K562 (cell line): ENCODE results near the gene HSPB1. TPM values are rescaled to one million over a fixed set of nuclear protein-coding genes. Genes with fewer than 3 reads are reported as not detected.

Source experiments
- ARHGAP35 ChIP-seq: fragments of 450-650 bp; IDR thresholded peaks from 2 replicates; pipeline ENCODE4 v1.6.1; 2018; ENCODE audit not compliant: partially characterized antibody
- CBFA2T3 ChIP-seq: fragments of 450-650 bp; IDR thresholded peaks from 2 replicates; pipeline ENCODE4 v1.6.1; 2017
- CCNT2 ChIP-seq: IDR thresholded peaks from 2 replicates; pipeline ENCODE4 v1.6.1; 2011; ENCODE audit warnings: borderline replicate concordance, low read depth, mild to moderate bottlenecking, moderate library complexity, mixed read lengths, low read length; ENCODE audit not compliant: insufficient read length; ENCODE audit errors: extremely low read depth
- DPF2 ChIP-seq: fragments of 450-650 bp; IDR thresholded peaks from 2 replicates; pipeline ENCODE4 v1.6.1; 2016
- ELF2 ChIP-seq: fragments of 250-450 bp; sonication (Bioruptor Pico); IDR thresholded peaks from 2 replicates; pipeline ENCODE4 v1.5.0; 2021; ENCODE audit warnings: mild to moderate bottlenecking
- ETV1 ChIP-seq: fragments of 450-650 bp; conservative IDR thresholded peaks from 2 replicates; pipeline ENCODE4 v1.6.1; 2016; ENCODE audit warnings: missing genetic modification characterization, control low read depth, low read depth, missing compliant biosample characterization
- ETV5 ChIP-seq: sonication (generic); formaldehyde crosslinking; IDR thresholded peaks from 2 replicates; pipeline ENCODE4 v1.4.0; 2020; ENCODE audit warnings: low read depth, mild to moderate bottlenecking, missing genetic modification reagents
- EWSR1 ChIP-seq: fragments of 450-650 bp; IDR thresholded peaks from 2 replicates; pipeline ENCODE4 v1.6.1; 2018; ENCODE audit warnings: borderline replicate concordance, mild to moderate bottlenecking, low read depth, moderate library complexity; ENCODE audit not compliant: partially characterized antibody
- HCFC1 ChIP-seq: IDR thresholded peaks from 2 replicates; pipeline ENCODE4 v1.6.1; 2012; ENCODE audit warnings: low read depth, low read length, improper control_type of control experiment
- HMBOX1 ChIP-seq: sonication (generic); IDR thresholded peaks from 2 replicates; pipeline ENCODE4 v1.6.1; 2016
- LCOR ChIP-seq: sonication (generic); formaldehyde crosslinking; IDR thresholded peaks from 2 replicates; pipeline ENCODE4 v1.8.0; 2022; ENCODE audit warnings: mild to moderate bottlenecking, missing genetic modification reagents
- MEF2A ChIP-seq: IDR thresholded peaks from 2 replicates; pipeline ENCODE4 v1.6.1; 2011; ENCODE audit warnings: low read depth, mild to moderate bottlenecking, low read length, moderate library complexity; ENCODE audit not compliant: control insufficient read depth
- MLLT1 ChIP-seq, 2 experiments: fragments of 450-650 bp; IDR thresholded peaks; 2 replicates each; pipeline ENCODE4 v1.6.1; 2016
- NFRKB ChIP-seq: fragments of 450-650 bp; IDR thresholded peaks from 2 replicates; pipeline ENCODE4 v1.6.1; 2016; ENCODE audit warnings: low read depth
- RB1 ChIP-seq: fragments of 450-650 bp; IDR thresholded peaks from 2 replicates; pipeline ENCODE4 v1.6.1; 2017; ENCODE audit warnings: low read depth, mild to moderate bottlenecking
- RUNX1 ChIP-seq: sonication (generic); IDR thresholded peaks from 2 replicates; pipeline ENCODE4 v1.6.1; 2016; ENCODE audit warnings: antibody characterized with exemption, low read depth
- TAL1 ChIP-seq: fragments of 450-650 bp; IDR thresholded peaks from 2 replicates; pipeline ENCODE4 v1.6.1; 2016; ENCODE audit warnings: mild to moderate bottlenecking
- TCF3 ChIP-seq: sonication (generic); formaldehyde crosslinking; IDR thresholded peaks from 2 replicates; pipeline ENCODE4 v1.4.0; 2020; ENCODE audit warnings: mild to moderate bottlenecking, missing genetic modification reagents
- TEAD4 ChIP-seq, 2 experiments: sonication (generic) in 1 of 2; formaldehyde crosslinking in 1 of 2; IDR thresholded peaks; 2 replicates each; pipeline versions ENCODE4 v1.6.1 to v1.8.0; 2012 to 2022; ENCODE audit warnings: borderline replicate concordance in 1 of 2, inconsistent platforms in 1 of 2, low read length in 1 of 2, mild to moderate bottlenecking in 1 of 2, missing genetic modification reagents in 1 of 2
- VEZF1 ChIP-seq: fragments of 200-800 bp; sonication (Bioruptor generic); IDR thresholded peaks from 2 replicates; pipeline ENCODE4 v1.6.1; 2017; ENCODE audit warnings: missing genetic modification characterization, missing compliant biosample characterization
- ZBTB49 ChIP-seq: sonication (generic); formaldehyde crosslinking; IDR thresholded peaks from 2 replicates; pipeline ENCODE4 v1.8.0; 2022; ENCODE audit warnings: missing genetic modification reagents, mild to moderate bottlenecking, borderline replicate concordance
- ZNF740 ChIP-seq, 3 experiments: fragments of 200-800 bp in 1 of 3; sonication (Bioruptor generic) in 1 of 3; sonication (generic) in 1 of 3; formaldehyde crosslinking in 1 of 3; IDR thresholded peaks; 2 replicates each; pipeline versions ENCODE4 v1.6.1 to v1.8.0; 2016 to 2022; ENCODE audit warnings: mild to moderate bottlenecking in 2 of 3, missing compliant biosample characterization in 2 of 3, missing genetic modification characterization in 2 of 3, missing genetic modification reagents in 1 of 3
- polyA plus RNA-seq, 8 experiments: library from polyadenylated mRNA; depleted of rRNA in 4 of 8; stranded (reverse) in 5 of 8; unstranded in 3 of 8; fragments of >200 nt; fragmentation: Nextera tagmentation in 2 of 8; fragmentation: Illumina TruSeq in 1 of 8; extraction: Ambion mirVana in 2 of 8; extraction: Trizol in 1 of 8; gene quantifications; 2 replicates each; pipeline versions ENCODE4 v1.2.1 to v1.2.3, GENCODE V29; 2011 to 2014; ENCODE audit warnings: inconsistent platforms in 1 of 8, missing spikeins in 1 of 8
- total RNA-seq, 7 experiments: library from RNA; depleted of rRNA in 6 of 7; stranded (reverse); fragments of >200 nt in 6 of 7; fragmentation: Illumina TruSeq in 2 of 7; extraction: Trizol in 2 of 7; gene quantifications; 2 replicates each; pipeline versions ENCODE4 v1.2.1 to v1.2.3, GENCODE V29; 2011 to 2021; ENCODE audit warnings: low replicate concordance in 1 of 7

HSPB1 gene
- total and polyA plus RNA-seq, 9 of the 15 experiments (the other 6 are each of a cell fraction or from before 2014, with no cell fraction given): 27.1 to 522 (median 138) TPM

- TF ChIP-seq RUNX1 (no peak), HCFC1 (no peak), EWSR1 (no peak), ZBTB49 (no peak), TEAD4 (IDR thresholded peaks at IDR 0.05; ENCODE audit: low read length) (peak; percentile 86), TEAD4 (CRISPR knock-in tag; IDR thresholded peaks at IDR 0.05; ENCODE audit: borderline replicate concordance) (no peak), ETV5 (peak; percentile 36; the same call in 1 of the 2 replicates), ELF2 (CRISPR knock-in tag) (no peak), VEZF1 (CRISPR knock-in tag) (peak; percentile 76), TAL1 (peak; percentile 66), CBFA2T3 (peak; percentile 60; the same call in 1 of the 2 replicates), MLLT1 (IDR thresholded peaks at IDR 0.05) (peak in 1 of 2 experiments; percentile 74; a peak in 1 of 4 replicates), TCF3 (CRISPR knock-in tag) (peak; percentile 87), ARHGAP35 (no peak), MEF2A (no peak), CCNT2 (peak; percentile 4), LCOR (CRISPR knock-in tag) (peak; percentile 80; the same call in 1 of the 2 replicates), NFRKB (no peak), ETV1 (tag) (no peak), ZNF740 (CRISPR knock-in tag; IDR thresholded peaks at IDR 0.05) (peak; percentile 70; the same call in 1 of the 2 replicates), ZNF740 (tag; IDR thresholded peaks at IDR 0.05) (peak in 1 of 2 experiments; percentile 87; a peak in 2 of 4 replicates), HMBOX1 (peak; percentile 62; the same call in 1 of the 2 replicates), RB1 (no peak), DPF2 (peak; percentile 59; the same call in 1 of the 2 replicates)
Measured at GRCh38 chr7:76327610-76328009, 25.1 kb downstream of the HSPB1 start (continued).
